ENCODE results near the gene ADCK1.

DNA sequence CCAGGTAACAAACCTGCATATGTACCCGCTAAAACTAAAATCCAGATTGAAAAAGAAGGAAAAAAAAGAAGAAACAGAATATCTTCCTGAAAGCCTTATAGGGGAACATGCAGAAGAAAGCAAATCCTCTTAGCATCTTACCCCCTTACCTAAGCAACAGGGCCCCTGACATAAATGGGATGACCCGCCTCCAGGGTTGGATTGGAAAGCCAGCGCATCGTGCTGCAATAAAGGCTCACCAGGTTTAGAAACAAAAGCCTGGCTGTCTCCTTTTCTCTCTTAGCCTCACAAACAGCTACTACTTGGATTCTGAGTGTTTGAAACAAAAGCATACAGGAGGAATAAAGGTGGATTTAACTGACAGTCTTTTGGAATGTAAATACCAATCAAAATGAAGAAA, 13.8 kb upstream of the ADCK1 start:
- TF ChIP-seq, protein P1, sequence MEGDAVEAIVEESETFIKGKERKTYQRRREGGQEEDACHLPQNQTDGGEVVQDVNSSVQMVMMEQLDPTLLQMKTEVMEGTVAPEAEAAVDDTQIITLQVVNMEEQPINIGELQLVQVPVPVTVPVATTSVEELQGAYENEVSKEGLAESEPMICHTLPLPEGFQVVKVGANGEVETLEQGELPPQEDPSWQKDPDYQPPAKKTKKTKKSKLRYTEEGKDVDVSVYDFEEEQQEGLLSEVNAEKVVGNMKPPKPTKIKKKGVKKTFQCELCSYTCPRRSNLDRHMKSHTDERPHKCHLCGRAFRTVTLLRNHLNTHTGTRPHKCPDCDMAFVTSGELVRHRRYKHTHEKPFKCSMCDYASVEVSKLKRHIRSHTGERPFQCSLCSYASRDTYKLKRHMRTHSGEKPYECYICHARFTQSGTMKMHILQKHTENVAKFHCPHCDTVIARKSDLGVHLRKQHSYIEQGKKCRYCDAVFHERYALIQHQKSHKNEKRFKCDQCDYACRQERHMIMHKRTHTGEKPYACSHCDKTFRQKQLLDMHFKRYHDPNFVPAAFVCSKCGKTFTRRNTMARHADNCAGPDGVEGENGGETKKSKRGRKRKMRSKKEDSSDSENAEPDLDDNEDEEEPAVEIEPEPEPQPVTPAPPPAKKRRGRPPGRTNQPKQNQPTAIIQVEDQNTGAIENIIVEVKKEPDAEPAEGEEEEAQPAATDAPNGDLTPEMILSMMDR (IDR thresholded peaks at IDR 0.05) = no peak
- no peak for TF ChIP-seq POLR2A (IDR thresholded peaks at IDR 0.05)

Data from Peyer's patch (tissue), 4 donors.